ENCODE results near the gene GHR.

GRCh38 chr5:42654645-42655044, 231.4 kb downstream of the GHR start:
- TF ChIP-seq POLR2A (IDR thresholded peaks at IDR 0.05), result no peak
- no peak for TF ChIP-seq CTCF (IDR thresholded peaks at IDR 0.05)
